ENCODE data around the gene XPR1. TPM values are rescaled to one million over a fixed set of nuclear protein-coding genes. Genes with fewer than 3 reads are reported as not detected.
"Not testable (repeated sequence)": the region's sequence is repeated elsewhere in the genome, so short reads cannot be mapped to it uniquely, and the experiment has no call there.

The XPR1 gene
- total RNA-seq, 1 donor: 25.7 TPM

DNA sequence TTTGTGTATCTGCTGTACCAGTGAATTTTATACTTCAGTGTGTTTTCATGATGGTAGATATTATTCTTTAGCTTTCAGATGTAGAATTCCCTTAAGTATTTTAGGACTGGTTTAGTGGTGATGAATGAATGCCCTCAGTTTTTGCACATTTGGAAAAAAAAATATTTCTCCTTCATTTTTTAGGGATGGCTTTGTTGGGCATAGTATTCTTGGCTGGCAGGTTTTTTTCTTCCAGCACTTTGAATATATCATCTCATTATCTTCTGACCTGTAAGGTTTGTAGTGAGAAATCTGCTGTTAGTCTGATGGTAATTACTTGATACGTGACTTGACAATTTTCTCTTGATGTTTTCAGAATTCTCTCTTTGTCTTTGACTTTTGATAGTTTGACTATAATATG is 66.8 kb downstream of the XPR1 start:
- no peak overlapping the region for H3K4me3 ChIP-seq (ENCODE audit: insufficient read depth, low read length)
- H3K27me3 ChIP-seq (ENCODE audit: insufficient read depth, low read length): no peaks in the 10 kb centered on the region
- H3K4me2 ChIP-seq (ENCODE audit: insufficient read depth, low read length): no peak overlapping the region
- H3K4me1 ChIP-seq (ENCODE audit: insufficient read depth, low read length): no peaks in the 10 kb centered on the region
- no peaks in the 10 kb centered on the region for H3K36me3 ChIP-seq (ENCODE audit: insufficient read depth, low read length)
- no peak for TF ChIP-seq CTCF (IDR thresholded peaks at IDR 0.05; ENCODE audit: extremely low read depth, low read depth, low read length)
- no peak overlapping the region for H2AFZ ChIP-seq (ENCODE audit: low read length)
- H3K9me3 ChIP-seq (ENCODE audit: low read depth, low read length): no peaks in the 10 kb centered on the region
- no peak overlapping the region for H3K27ac ChIP-seq (ENCODE audit: low read depth, low read length)
- DNase-seq (ENCODE audit: insufficient read length, low spot score, missing footprints): no peak
- H3K79me2 ChIP-seq (ENCODE audit: insufficient read depth, low read length): peaks cover 27% of the 10 kb centered on the region
- H4K20me1 ChIP-seq (ENCODE audit: insufficient read depth, low read length): peaks cover 2% of the 10 kb centered on the region

GRCh38 chr1:180702376-180702775 is 70.6 kb downstream of the XPR1 start:
- not testable (repeated sequence) for H3K27ac ChIP-seq (ENCODE audit: low read depth, low read length); H3K4me2 ChIP-seq (ENCODE audit: insufficient read depth, low read length); H3K9me3 ChIP-seq (ENCODE audit: low read depth, low read length); H3K36me3 ChIP-seq (ENCODE audit: insufficient read depth, low read length); H3K27me3 ChIP-seq (ENCODE audit: insufficient read depth, low read length); H3K4me3 ChIP-seq (ENCODE audit: insufficient read depth, low read length); H3K4me1 ChIP-seq (ENCODE audit: insufficient read depth, low read length); DNase-seq (ENCODE audit: insufficient read length, low spot score, missing footprints); H2AFZ ChIP-seq (ENCODE audit: low read length); H4K20me1 ChIP-seq (ENCODE audit: insufficient read depth, low read length)
- H3K79me2 ChIP-seq (ENCODE audit: insufficient read depth, low read length): peaks cover 14% of the 10 kb centered on the region

DNA sequence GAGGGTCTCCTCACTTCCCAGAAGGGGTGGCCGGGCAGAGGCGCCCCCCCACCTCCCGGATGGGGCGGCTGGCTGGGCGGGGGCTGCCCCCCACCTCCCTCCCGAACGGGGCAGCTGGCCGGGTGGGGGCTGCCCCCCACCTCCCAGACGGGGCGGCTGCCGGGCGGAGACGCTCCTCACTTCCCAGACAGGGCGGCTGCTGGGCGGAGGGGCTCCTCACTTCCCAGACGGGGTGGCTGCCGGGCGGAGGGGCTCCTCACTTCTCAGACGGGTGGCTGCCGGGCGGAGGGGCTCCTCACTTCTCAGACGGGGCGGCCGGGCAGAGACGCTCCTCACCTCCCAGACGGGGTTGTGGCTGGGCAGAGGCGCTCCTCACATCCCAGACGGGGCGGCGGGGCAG is 78.9 kb downstream of the XPR1 start:
- DNase-seq (ENCODE audit: insufficient read length, low spot score, missing footprints); H3K79me2 ChIP-seq (ENCODE audit: insufficient read depth, low read length); H2AFZ ChIP-seq (ENCODE audit: low read length); H3K4me2 ChIP-seq (ENCODE audit: insufficient read depth, low read length); H4K20me1 ChIP-seq (ENCODE audit: insufficient read depth, low read length); H3K27me3 ChIP-seq (ENCODE audit: insufficient read depth, low read length); H3K4me3 ChIP-seq (ENCODE audit: insufficient read depth, low read length); H3K27ac ChIP-seq (ENCODE audit: low read depth, low read length); H3K4me1 ChIP-seq (ENCODE audit: insufficient read depth, low read length); H3K36me3 ChIP-seq (ENCODE audit: insufficient read depth, low read length); H3K9me3 ChIP-seq (ENCODE audit: low read depth, low read length): not testable (repeated sequence)

GRCh38 chr1:180711260-180711659 is 79.4 kb downstream of the XPR1 start:
- H3K9me3 ChIP-seq (ENCODE audit: low read depth, low read length); H3K36me3 ChIP-seq (ENCODE audit: insufficient read depth, low read length); DNase-seq (ENCODE audit: insufficient read length, low spot score, missing footprints): not testable (repeated sequence)

GRCh38 chr1:180720753-180721152 is 88.9 kb downstream of the XPR1 start:
- Histone ChIP-seq H3K27ac (ENCODE audit: low read depth, low read length) (no peak overlapping the region), H3K27me3 (ENCODE audit: insufficient read depth, low read length) (no peaks in the 10 kb centered on the region), H3K9me3 (ENCODE audit: low read depth, low read length) (no peaks in the 10 kb centered on the region), H2AFZ (ENCODE audit: low read length) (no peak overlapping the region), H3K4me3 (ENCODE audit: insufficient read depth, low read length) (no peak overlapping the region), H3K79me2 (ENCODE audit: insufficient read depth, low read length) (no peaks in the 10 kb centered on the region), H3K36me3 (ENCODE audit: insufficient read depth, low read length) (no peaks in the 10 kb centered on the region), H3K4me2 (ENCODE audit: insufficient read depth, low read length) (no peak overlapping the region), H3K4me1 (ENCODE audit: insufficient read depth, low read length) (no peaks in the 10 kb centered on the region), H4K20me1 (ENCODE audit: insufficient read depth, low read length) (no peaks in the 10 kb centered on the region)
- no peak for DNase-seq (ENCODE audit: insufficient read length, low spot score, missing footprints)
- no peak for TF ChIP-seq CTCF (IDR thresholded peaks at IDR 0.05; ENCODE audit: extremely low read depth, low read depth, low read length)

More at GRCh38 chr1:180711260-180711659, 79.4 kb downstream of the XPR1 start:
- not testable (repeated sequence) for H4K20me1 ChIP-seq (ENCODE audit: insufficient read depth, low read length); H3K27me3 ChIP-seq (ENCODE audit: insufficient read depth, low read length); H3K27ac ChIP-seq (ENCODE audit: low read depth, low read length); H3K4me2 ChIP-seq (ENCODE audit: insufficient read depth, low read length); H3K79me2 ChIP-seq (ENCODE audit: insufficient read depth, low read length); H2AFZ ChIP-seq (ENCODE audit: low read length); H3K4me3 ChIP-seq (ENCODE audit: insufficient read depth, low read length); H3K4me1 ChIP-seq (ENCODE audit: insufficient read depth, low read length)
